Activated CD8-positive, alpha-beta memory T cell treated with anti-CD3 and anti-CD28 coated beads, Interleukin-2, amount 10 ng/mL, durations not matched to agents 7 days and 5 days (primary cell): ENCODE results near the gene BCL2L1. TPM values are rescaled to one million over a fixed set of nuclear protein-coding genes. Genes with fewer than 3 reads are reported as not detected.
"Not testable (repeated sequence)": the region's sequence is repeated elsewhere in the genome, so short reads cannot be mapped to it uniquely, and the experiment has no call there.

Experiments used
- ATAC-seq: fragments of 150-1000 bp; cut with Tn5 transposase; one replicate; pipeline ENCODE4 v1.10.0; 2021; ENCODE audit warnings: moderate library complexity
- CTCF ChIA-PET: fragments of 350-600 bp; sonication (Branson Sonifier 250); formaldehyde crosslinking; loops from one replicate; lab custom pipeline; 2021; ENCODE audit warnings: antibody characterized with exemption; lab: Charles Lee
- DNase-seq: peaks from one replicate; pipeline ENCODE4 v3.0.0-alpha.2; 2020
- H3K27ac Mint-ChIP-seq: one replicate; pipeline ENCODE4 v1.8.0; 2021; ENCODE audit warnings: mild to moderate bottlenecking, mixed read lengths
- H3K27me3 Mint-ChIP-seq: one replicate; pipeline ENCODE4 v1.8.0; 2021; ENCODE audit warnings: mixed read lengths
- H3K36me3 Mint-ChIP-seq: one replicate; pipeline ENCODE4 v1.8.0; 2021; ENCODE audit warnings: mild to moderate bottlenecking, mixed read lengths
- H3K4me1 Mint-ChIP-seq: one replicate; pipeline ENCODE4 v1.8.0; 2021; ENCODE audit warnings: mixed read lengths
- H3K4me3 Mint-ChIP-seq: one replicate; pipeline ENCODE4 v1.8.0; 2021; ENCODE audit warnings: mild to moderate bottlenecking, moderate library complexity, mixed read lengths
- H3K9me3 Mint-ChIP-seq: one replicate; pipeline ENCODE4 v1.8.0; 2022; ENCODE audit warnings: low read depth, mixed read lengths
- total RNA-seq, 2 experiments: library from RNA; stranded (reverse); gene quantifications; one replicate each; pipeline ENCODE4 v1.2.3, GENCODE V29; 2021

Gene BCL2L1
- total RNA-seq, 2 experiments from 2014 or later: 69.8 to 121 TPM

DNA sequence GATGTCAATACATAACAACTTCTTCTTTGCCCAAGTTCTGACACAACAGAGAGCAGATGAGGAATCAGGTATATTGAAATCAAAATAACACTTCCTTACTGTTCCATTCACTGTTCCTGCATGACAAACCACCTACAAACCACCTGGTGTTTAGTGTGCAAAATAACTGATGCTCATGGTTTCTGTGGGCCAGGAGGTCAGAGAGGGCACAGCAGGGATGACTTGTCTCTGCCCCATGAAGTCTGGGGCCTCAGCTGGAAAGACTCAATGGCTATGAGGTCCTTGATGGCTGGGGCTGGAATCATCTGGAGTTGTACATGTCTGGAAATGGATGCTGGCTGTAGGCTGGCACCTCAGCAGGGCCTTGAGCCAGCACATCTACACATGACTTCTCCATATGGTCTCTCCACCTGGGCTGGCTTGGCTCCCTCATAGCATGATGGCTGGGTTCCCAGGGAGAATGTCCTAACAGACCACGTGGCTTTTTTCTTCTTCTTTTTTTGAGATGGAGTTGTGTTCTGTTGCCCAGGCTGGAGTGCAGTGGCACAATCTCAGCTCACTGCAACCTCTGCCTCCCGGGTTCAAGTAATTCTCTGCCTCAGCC is 92.4 kb downstream of the BCL2L1 start:
- ATAC-seq (no peak), DNase-seq (no peak)
- H3K4me3 Mint-ChIP-seq: no peak overlapping the region
- H3K27ac Mint-ChIP-seq: no peak overlapping the region
- CTCF ChIA-PET: interaction anchor here (1.2 to 2.2 kb wide), 4 partner anchors 11 to 94 kb away, joined by 4 to 7 read pairs (median 4); no protein-coding TSS in a partner anchor
- H3K9me3 Mint-ChIP-seq: no peaks in the 10 kb centered on the region
- H3K4me1 Mint-ChIP-seq: peaks cover 6% of the 10 kb centered on the region
- H3K36me3 Mint-ChIP-seq: no peaks in the 10 kb centered on the region
- H3K27me3 Mint-ChIP-seq: peaks cover 22% of the 10 kb centered on the region

- peaks cover 18% of the 10 kb centered on the region for H3K27me3 Mint-ChIP-seq
- H3K36me3 Mint-ChIP-seq, H3K27ac Mint-ChIP-seq, ATAC-seq, DNase-seq, H3K4me1 Mint-ChIP-seq, H3K9me3 Mint-ChIP-seq, H3K4me3 Mint-ChIP-seq: not testable (repeated sequence)
- CTCF ChIA-PET: interaction anchor here (1.5 kb wide), 1 partner anchor 15 kb away, joined by 7 read pairs; no protein-coding TSS in a partner anchor
Observed at GRCh38 chr20:31628057-31628456, 94.6 kb downstream of the BCL2L1 start.

- not testable (repeated sequence) for H3K4me3 Mint-ChIP-seq, DNase-seq, H3K9me3 Mint-ChIP-seq, H3K27ac Mint-ChIP-seq, H3K4me1 Mint-ChIP-seq, ATAC-seq, H3K36me3 Mint-ChIP-seq
- CTCF ChIA-PET: interaction anchor here (1.4 to 1.5 kb wide), 2 partner anchors 13 to 66 kb away, joined by 3 to 7 read pairs; no protein-coding TSS in a partner anchor
- H3K27me3 Mint-ChIP-seq: peaks cover 23% of the 10 kb centered on the region
Observed at GRCh38 chr20:31626534-31626933, 96.1 kb downstream of the BCL2L1 start.

- peaks cover 38% of the 10 kb centered on the region for H3K27me3 Mint-ChIP-seq
- H3K27ac Mint-ChIP-seq, H3K4me1 Mint-ChIP-seq, H3K36me3 Mint-ChIP-seq, H3K4me3 Mint-ChIP-seq, H3K9me3 Mint-ChIP-seq, ATAC-seq, DNase-seq: not testable (repeated sequence)
- CTCF ChIA-PET: interaction anchor here (0.6 to 22.6 kb wide), 3 partner anchors 9 to 58 kb away, joined by 3 to 1101 read pairs (median 20); no protein-coding TSS in a partner anchor
Observed at GRCh38 chr20:31623123-31623505, 99.6 kb downstream of the BCL2L1 start.

DNA sequence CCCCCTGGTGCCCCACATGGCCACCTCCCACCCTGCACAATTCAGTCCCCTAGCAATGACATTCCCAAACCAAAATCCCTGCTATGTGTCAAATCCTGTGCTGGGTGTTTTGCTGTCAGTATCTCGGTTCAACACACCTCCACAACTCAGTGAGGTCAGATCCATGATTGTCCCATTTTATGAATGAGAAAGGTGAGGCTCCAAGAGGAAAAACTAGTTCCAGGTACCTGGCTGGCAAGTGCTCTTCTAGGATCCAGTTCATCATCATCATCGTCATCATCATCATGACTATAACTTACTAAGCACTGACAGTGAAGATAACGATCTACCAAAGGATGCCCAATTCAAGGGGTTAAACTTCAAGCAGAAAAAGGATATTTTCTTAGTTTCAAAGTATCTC is 102.4 kb downstream of the BCL2L1 start:
- H3K27me3 Mint-ChIP-seq: peaks cover 36% of the 10 kb centered on the region
- no peak overlapping the region for H3K4me3 Mint-ChIP-seq
- H3K4me1 Mint-ChIP-seq: peaks cover 4% of the 10 kb centered on the region
- H3K36me3 Mint-ChIP-seq: no peaks in the 10 kb centered on the region
- no peak overlapping the region for H3K27ac Mint-ChIP-seq
- no peak for ATAC-seq
- no peaks in the 10 kb centered on the region for H3K9me3 Mint-ChIP-seq
- no peak for DNase-seq
- CTCF ChIA-PET: interaction anchor here (22.6 kb wide), 1 partner anchor 55 kb away, joined by 1101 read pairs; no protein-coding TSS in a partner anchor

- CTCF ChIA-PET: interaction anchor here (1.3 to 22.6 kb wide), 3 partner anchors 16 to 107 kb away, joined by 5 to 1101 read pairs (median 5); no protein-coding TSS in a partner anchor
- DNase-seq (no peak), ATAC-seq (no peak)
- H3K9me3 Mint-ChIP-seq: no peaks in the 10 kb centered on the region
- peaks cover 4% of the 10 kb centered on the region for H3K4me1 Mint-ChIP-seq
- H3K36me3 Mint-ChIP-seq: no peaks in the 10 kb centered on the region
- no peak overlapping the region for H3K27ac Mint-ChIP-seq
- H3K4me3 Mint-ChIP-seq: no peak overlapping the region
- H3K27me3 Mint-ChIP-seq: peaks cover 36% of the 10 kb centered on the region
Observed at GRCh38 chr20:31617432-31618104, 105.1 kb downstream of the BCL2L1 start.

- H3K36me3 Mint-ChIP-seq: no peaks in the 10 kb centered on the region
- H3K4me1 Mint-ChIP-seq: peaks cover 6% of the 10 kb centered on the region
Observed at GRCh38 chr20:31615416-31615815, 107.3 kb downstream of the BCL2L1 start.

More at GRCh38 chr20:31615416-31615815, 107.3 kb downstream of the BCL2L1 start:
- H3K27me3 Mint-ChIP-seq: peaks cover 36% of the 10 kb centered on the region
- DNase-seq (no peak), ATAC-seq (no peak)
- H3K27ac Mint-ChIP-seq: no peak overlapping the region
- no peaks in the 10 kb centered on the region for H3K9me3 Mint-ChIP-seq
- no peak overlapping the region for H3K4me3 Mint-ChIP-seq
- CTCF ChIA-PET: interaction anchor here (0.6 to 22.6 kb wide), 2 partner anchors 50 to 303 kb away, joined by 4 to 1101 read pairs; no protein-coding TSS in a partner anchor

Other genes with a start within 250 kb of the BCL2L1 start
- not detected for gene DEFB124, start 247.7 kb downstream of the BCL2L1 start, total RNA-seq
- gene REM1, start 247.6 kb downstream of the BCL2L1 start, total RNA-seq: not detected
- 100 to 1,000 TPM; 151 to 152 TPM for gene HM13, start 208.4 kb downstream of the BCL2L1 start, total RNA-seq
- not detected for gene ID1, start 117.6 kb downstream of the BCL2L1 start, total RNA-seq
- not detected for gene COX4I2, start 85.0 kb downstream of the BCL2L1 start, total RNA-seq
- 100 to 1,000 TPM; 148 to 159 TPM for gene TPX2, start 16.4 kb upstream of the BCL2L1 start, total RNA-seq
- gene MYLK2, start 96.5 kb upstream of the BCL2L1 start, total RNA-seq: 1 to 10 TPM in 1 of 2 experiments, under 1 TPM in 1; 0.42 to 1.2 TPM
- gene FOXS1, start 122.7 kb upstream of the BCL2L1 start, total RNA-seq: not detected
- not detected for gene DUSP15, start 147.7 kb upstream of the BCL2L1 start, total RNA-seq
- gene TTLL9, start 147.8 kb upstream of the BCL2L1 start, total RNA-seq: not detected
- gene PDRG1, start 229.2 kb upstream of the BCL2L1 start, total RNA-seq: 10 to 100 TPM; 14.9 to 15.6 TPM
- not detected for gene XKR7, start 245.3 kb upstream of the BCL2L1 start, total RNA-seq